Posterior vena cava (tissue), 2 donors: ENCODE measurements around the gene CFAP221. TPM values are rescaled to one million over a fixed set of nuclear protein-coding genes. Genes with fewer than 3 reads are reported as not detected.

Source experiments
- DNase-seq: peaks from one replicate; pipeline ENCODE4 v3.0.0-alpha.2; 2020; ENCODE audit warnings: low spot score
- intact Hi-C, 2 donors: fragments of 100-400 bp; cut with DNase I; formaldehyde crosslinking; loops; one replicate each; pipeline versions ENCODE4 v1.14.1 to v1.14.2; 2022 to 2023
- total RNA-seq, 2 donors: library from RNA; stranded (reverse); fragmentation: NEBNext Ultra II Directional; extraction: Animal tissue kit (Norgen Biotek cat#: 25700); gene quantifications; one replicate each; pipeline ENCODE4 v1.2.1, GENCODE V29; 2021
- donor health status: DM: yes; HTN: yes; CAD: no.
- donor health status: DM: yes; HTN: yes; CAD: no.

Gene CFAP221
- total RNA-seq, 2 donors from 2014 or later, result 3.2 to 3.4 TPM

- DNase-seq, result no peak
- intact Hi-C loops, result loop anchor here in 1 of 2 donors (10.0 kb wide), 1 partner anchor 469 kb away; no protein-coding TSS in a partner anchor
Measured at GRCh38 chr2:119706221-119706620, 162.0 kb downstream of the CFAP221 start.

Other genes with a start within 250 kb of the CFAP221 start
- gene C2orf76, start 177.6 kb upstream of the CFAP221 start, total RNA-seq, result 10 to 100 TPM in 1 of 2 donors, 1 to 10 TPM in 1; 9.2 to 12.1 TPM
- gene DBI, start 177.5 kb upstream of the CFAP221 start, total RNA-seq, result 10 to 100 TPM; 56.6 to 63.1 TPM
- 1 to 10 TPM; 2.9 to 8.0 TPM for gene TMEM37, start 112.6 kb upstream of the CFAP221 start, total RNA-seq
- gene SCTR, start 20.0 kb upstream of the CFAP221 start, total RNA-seq, result not detected
- gene TMEM177, start 134.8 kb downstream of the CFAP221 start, total RNA-seq, result 1 to 10 TPM; 5.3 TPM
- 10 to 100 TPM; 23.8 to 25.4 TPM for gene PTPN4, start 215.5 kb downstream of the CFAP221 start, total RNA-seq